ENCODE results near the gene TMEM182.

The TMEM182 gene, protein sequence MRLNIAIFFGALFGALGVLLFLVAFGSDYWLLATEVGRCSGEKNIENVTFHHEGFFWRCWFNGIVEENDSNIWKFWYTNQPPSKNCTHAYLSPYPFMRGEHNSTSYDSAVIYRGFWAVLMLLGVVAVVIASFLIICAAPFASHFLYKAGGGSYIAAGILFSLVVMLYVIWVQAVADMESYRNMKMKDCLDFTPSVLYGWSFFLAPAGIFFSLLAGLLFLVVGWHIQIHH

DNA sequence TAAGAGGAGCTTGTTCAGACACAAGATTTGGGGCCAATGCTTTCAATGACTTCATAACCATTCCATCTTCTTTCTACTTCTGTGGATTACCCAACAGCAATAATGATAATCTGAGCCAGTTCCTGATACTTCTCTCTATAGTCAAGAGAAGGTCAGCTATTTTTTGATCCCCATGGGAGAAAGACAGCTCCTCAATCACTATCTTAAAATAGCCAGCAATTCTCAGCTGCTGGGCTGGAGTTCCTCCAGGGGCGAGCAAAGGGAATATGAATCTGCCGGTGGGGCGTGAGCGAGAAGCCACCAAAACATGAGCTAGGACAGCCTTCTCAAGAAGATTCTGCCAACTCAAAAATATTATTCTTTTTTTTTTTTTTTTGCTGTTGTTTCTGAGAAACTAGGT, at the start of gene TMEM182:
TMEM182 (plus strand) TSS at position 269 of the 400 bp plus-strand sequence. CDS start 187 bp downstream, outside the sequence.
- DNase-seq = no peak

DNA sequence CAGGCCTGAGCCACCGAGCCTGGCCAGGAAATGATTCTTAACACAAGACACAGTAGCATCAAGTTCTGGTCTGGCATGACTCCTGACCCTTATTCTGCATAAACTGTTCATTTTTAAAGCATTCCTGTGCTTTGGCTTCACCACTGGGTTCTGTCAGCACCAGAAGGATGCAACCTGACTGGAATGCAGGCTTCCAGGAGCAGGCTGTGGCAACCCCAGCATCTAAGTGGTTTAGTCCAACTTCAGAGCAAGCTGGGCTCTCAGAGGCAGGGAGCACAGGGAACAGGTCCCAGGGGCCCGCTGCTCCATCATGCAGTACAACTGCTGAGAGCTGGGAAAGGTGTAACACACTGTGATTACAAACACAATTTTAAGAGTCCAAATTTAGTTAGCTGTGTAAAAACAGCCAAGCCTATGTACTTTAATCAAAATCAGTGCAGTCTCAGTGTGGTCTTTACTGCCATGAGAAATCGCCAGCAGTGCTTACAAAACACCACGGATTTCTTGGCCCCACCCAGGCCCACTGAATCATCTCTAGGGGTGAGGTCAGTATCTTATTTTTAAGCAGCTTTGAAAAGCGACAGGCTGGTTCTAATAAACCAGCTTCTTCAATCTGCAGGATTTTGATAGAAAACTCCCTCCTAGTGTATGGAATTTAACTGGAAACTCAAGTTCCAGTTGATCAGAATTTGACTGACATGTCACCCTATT, 44.4 kb upstream of the TMEM182 start:
- no peak for DNase-seq

GRCh38 chr2:102718387-102719316, 43.2 kb upstream of the TMEM182 start:
- no peak for DNase-seq

DNA sequence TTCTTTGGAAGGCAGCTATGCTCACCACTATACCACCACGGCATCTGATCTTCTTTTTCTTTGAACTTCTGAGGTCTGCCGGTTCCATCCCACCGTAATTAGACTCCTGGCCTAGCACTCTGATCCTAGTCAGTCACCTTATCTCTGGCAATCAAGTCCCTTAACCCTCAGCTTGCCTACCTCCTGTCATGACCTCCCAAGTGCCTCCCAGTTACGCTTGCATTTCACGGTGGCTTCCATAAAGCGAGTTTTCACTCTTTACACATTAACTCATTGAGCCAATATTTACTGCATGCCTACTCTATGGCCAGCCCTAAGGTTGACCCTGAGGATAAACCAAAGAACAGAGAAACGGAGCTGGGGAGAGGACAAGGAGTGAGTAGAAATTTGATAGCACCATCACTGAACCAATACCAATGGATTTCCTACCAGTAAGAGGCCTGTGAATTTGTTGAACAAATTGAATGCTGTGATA, 37.8 kb upstream of the TMEM182 start:
- DNase-seq = no peak

GRCh38 chr2:102724553-102724952, 37.3 kb upstream of the TMEM182 start:
- no peak for DNase-seq

DNA sequence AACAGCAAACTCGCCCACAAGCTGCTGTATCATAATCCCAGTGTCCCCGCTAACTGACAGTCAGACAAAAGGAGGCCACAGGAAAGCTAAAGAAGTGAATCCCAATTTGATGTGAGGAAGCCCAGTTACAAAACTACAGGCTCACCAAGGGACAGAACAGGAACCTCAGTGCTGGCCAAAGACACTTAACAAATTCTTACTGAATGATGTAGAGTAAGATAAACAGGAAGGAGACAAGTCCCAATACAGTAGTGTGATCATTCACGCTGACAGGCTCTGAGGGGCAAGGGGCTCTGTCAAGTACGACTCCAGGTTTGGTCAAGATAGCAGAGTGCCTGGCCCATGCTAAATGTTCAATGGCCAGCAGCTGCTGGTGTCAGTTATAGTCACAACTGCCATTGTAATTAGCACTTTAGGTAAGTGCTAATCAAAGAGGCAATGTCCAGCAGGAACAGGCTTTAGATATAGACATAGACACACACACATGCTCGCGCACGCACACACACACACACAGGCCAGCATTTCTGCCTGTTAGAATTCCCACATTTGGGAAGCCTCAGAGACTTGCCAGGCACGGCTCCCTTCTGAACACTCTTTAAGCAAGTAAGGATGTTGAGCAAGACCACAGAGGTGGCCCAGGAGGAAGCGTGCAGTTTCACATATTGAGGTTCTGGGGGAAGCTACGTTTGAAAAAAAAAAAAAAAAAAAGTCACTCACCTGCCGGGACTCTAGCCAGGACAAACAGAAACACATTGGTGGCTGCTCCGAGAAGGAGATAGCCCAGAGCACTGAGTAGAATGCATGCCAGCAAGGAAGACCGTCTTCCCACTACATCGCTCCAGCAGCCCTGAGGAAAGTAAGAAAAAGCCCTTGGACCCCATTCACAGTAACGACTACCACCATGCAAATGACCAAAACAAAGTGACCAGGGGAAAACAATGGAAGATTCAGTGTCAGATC, 35.4 kb upstream of the TMEM182 start:
- DNase-seq = no peak

DNA sequence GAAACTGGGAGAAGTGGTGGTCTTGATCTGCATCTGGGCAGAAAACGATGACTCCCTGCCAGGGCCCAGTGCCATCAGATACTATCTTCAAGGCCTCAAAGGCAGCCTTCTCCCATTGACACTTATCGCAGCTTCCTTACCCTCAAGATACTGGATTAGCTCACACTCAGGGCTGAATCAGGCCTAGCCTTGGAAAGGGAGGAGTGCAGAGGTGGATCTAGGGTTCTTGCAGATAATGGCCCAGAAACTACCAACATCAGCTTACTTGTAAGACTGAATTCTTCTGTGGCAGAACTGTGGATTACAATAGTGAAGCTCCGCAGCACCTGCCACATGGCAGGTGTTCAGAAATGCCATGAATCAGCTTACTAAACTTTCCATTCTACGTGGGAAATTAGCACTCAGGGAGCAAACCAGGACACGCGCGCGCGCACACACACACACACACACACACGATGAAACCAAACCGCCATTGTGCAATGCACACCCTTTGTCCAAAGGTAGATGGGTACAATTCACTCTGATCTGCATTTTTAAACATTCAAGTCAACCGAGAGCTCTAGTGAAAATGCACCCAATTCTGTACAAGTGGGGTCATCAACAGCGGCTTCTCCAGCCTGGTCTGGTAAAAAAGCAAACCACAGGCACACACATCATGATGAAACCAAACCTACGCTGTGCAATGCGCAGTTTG, 26.3 kb upstream of the TMEM182 start:
- DNase-seq = peak in 1 of 14 donors; percentile 35

- peak in 1 of 14 donors; percentile 39 for DNase-seq
Observed at GRCh38 chr2:102736110-102736409, 25.8 kb upstream of the TMEM182 start.

DNA sequence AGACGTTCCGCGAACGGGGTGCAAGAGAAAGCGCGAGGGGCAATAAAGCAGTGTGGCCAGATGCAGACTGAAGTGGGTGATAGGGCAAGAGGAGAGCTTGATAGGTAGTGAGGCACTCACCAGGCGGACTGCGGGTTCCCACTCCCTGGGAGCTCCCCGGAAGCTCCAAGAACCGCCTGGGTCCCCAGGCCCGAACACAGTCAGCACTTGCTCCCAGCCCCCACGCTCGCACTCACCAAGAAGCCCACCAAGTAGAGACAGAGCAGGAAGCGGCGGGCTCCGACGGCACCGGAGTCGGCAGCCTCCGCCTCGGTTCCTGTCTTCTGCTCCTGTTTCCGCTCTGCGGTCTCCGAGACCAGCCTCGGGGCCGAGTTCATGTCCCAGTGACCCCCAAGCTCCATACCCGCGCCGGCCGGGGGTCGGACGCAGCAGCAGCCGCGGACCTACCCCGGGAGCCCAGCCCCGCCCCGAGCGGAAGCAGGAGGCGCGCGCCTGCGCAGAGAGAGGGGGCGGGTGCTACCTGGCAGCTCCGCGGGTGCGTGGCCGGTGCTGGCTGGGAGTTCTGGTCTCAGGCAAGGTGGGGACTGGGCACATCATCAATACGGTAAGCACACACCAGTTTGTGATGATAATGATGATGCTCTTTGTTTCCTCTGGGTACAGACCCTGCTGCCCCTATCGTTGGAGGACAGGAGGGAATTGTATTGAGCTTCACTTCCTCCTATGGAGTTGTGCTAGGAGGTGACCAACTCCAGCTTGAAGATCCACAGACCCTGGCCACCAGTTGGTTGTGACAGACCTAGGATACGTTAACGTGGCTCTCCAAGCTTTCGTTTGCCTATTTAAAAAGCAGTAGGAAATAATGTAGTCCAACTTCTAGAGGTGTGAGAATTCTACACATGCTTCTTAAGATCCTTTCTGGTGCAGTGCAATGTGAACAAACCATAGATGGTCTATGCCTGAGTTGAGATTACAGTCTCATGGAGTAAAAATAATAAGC, 25.1 kb upstream of the TMEM182 start:
- DNase-seq = peak in 13 of 14 donors; percentile 32 to 80 (median 52)

- DNase-seq = no peak
Observed at GRCh38 chr2:102737431-102737830, 24.4 kb upstream of the TMEM182 start.

GRCh38 chr2:102743259-102743658, 18.6 kb upstream of the TMEM182 start:
- DNase-seq = no peak

GRCh38 chr2:102748107-102748506, 13.7 kb upstream of the TMEM182 start:
- DNase-seq = no peak

DNA sequence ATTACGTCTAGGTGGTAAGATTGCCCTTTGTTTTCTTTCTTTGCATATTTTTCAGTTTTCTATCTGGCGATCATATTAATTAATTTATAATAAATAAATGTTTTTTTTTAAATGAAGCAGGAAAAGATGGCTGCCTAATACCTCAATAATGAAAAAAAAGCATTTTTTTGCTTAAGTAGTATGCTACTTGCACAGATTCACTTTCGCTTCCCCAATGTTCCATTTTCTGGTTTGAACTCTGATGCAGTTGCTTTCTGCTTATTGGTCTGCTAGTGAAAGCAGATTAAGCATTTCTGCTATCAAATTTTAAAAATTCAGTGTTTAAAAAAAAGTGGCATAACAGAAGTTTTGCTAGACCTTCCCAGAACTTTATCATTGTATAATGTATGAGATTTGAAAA, 11.9 kb upstream of the TMEM182 start:
- no peak for DNase-seq

- DNase-seq = peak in 1 of 14 donors; percentile 45
Observed at GRCh38 chr2:102753563-102754159, 8.2 kb upstream of the TMEM182 start.

DNA sequence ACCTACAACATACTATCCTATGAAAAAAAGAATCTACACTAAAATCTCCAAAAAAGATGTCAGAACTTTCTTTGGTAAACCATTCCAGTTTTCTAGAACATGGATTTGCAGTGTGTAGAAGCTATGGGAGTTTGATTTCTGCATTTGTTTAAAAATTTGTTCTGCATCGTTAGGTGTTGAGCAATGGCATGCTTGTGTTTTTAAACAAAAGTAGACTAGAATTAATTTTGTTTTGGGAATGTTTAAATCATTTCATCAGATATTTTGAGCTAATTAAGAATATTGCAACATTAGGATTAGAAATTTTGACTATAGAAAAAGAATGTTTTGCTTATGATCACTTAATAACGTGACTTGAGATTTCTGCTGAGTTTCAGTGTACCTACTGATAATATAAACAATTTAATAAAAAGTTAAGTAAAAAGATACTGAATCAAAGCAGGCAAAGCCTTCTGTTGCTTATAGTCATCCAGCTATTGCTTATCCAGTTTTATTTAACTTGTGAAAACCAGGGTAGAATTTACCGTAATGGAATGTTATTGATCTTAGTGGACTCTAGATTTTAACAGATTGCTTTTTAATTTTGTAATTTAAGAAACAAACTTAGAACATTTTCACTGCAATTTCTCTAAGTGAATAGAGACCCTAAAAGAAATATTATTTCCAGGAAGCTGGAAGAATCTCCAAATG, 7.2 kb upstream of the TMEM182 start:
- no peak for DNase-seq

DNA sequence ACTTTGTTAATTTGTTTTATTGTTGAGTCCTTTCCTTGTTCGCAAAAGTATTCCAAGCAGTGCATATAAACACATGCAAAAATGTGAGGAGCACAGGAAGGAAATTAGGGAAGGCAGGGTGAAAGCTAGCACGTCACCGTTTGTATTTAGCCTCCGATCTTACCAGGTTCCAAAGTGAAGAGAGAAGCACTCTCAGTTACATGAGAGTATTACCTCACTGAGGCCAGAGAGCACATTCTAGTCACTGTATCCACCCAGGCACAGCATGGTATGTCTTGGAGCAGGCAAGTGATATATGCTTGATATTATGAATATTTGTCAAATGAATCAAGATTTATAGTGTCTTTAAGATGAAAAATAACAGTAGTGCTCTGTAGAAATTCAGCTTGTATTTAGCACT, 6.5 kb upstream of the TMEM182 start:
- DNase-seq = no peak

DNA sequence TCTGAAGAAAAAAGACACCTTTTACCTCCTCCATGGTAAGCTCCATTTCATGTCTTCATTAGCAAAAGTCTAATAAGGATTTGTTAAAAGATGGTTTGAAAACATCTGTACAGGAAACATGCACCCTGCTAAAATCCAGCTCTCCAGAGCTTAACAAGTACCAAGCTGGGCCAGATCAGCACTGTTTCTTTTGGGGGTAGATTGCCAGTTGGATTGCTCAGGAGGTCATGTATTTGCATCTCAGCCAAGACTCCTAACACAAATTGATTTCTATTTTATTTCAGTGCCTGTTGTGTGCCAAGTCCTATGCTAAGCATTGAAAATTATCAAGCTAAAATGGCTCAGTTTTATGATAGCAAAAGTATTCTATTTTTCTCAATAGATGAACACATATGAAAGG, 3.4 kb upstream of the TMEM182 start:
- peak in 1 of 14 donors; percentile 14 for DNase-seq

DNA sequence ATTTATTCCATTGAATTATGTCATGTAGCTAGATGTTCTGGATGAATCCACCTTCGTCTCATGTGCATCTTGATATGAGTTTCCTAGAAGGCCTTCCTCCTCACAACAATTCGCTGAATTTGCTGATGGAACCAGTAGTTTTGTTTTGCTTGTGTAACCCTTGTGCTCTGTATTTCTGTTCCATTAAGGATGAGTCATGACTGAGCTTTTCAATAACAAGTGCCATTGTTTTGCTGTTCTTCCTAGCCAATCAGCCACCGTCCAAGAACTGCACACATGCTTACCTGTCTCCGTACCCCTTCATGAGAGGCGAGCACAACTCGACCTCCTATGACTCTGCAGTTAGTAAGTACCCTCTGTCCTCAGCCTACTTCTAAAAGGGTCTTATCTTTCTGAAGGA, 2.3 kb downstream of the TMEM182 start:
- no peak for DNase-seq

DNA sequence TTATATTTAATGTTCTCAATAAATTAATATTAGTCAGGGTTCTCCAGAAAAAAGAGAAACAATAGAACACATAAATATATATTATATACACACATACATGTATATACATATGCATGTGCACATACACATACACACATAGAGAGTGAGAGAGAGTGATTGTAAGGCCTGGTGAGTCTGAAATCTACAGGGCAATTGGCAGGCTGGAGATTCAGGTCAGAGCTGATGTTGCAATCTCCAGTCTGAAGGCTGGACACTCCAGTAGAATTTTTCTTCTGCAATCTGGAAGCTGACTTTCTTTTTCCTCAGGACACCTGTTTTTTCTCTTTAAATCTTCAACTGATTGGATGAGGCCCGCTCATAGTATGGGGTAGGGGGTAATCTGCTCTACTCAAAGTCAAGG, 3.2 kb downstream of the TMEM182 start:
- DNase-seq = no peak

Data from C1 segment of cervical spinal cord (tissue), 14 donors.